Esophagus squamous epithelium (tissue), 4 donors: ENCODE measurements around the gene HPCAL1.

ENCODE experiments used
- CTCF ChIP-seq, 6 experiments: fragments of 450-650 bp in 4 of 6; fragments of 200-600 bp in 2 of 6; sonication (generic) in 2 of 6; IDR thresholded peaks; one replicate each; pipeline ENCODE4 v1.5.1; 2016 to 2019; ENCODE audit warnings: antibody characterized with exemption in 6 of 6, mild to moderate bottlenecking in 4 of 6, moderate library complexity in 4 of 6
- POLR2A ChIP-seq, 4 donors: fragments of 450-650 bp; IDR thresholded peaks; one replicate each; pipeline ENCODE4 v1.6.1; 2017; ENCODE audit warnings: antibody characterized with exemption in 4 of 4, mild to moderate bottlenecking in 4 of 4, moderate library complexity in 3 of 4

- TF ChIP-seq POLR2A (IDR thresholded peaks at IDR 0.05), result no peak
- no peak for TF ChIP-seq CTCF (IDR thresholded peaks at IDR 0.05)
Measured at GRCh38 chr2:10383960-10384734, 81.4 kb downstream of the HPCAL1 start.
